Activated T-cell treated with anti-CD3 and anti-CD28 coated beads, Interleukin-2, amount 50 U/mL, for 4 hours (primary cell): ENCODE measurements around the gene RNF148. TPM values are rescaled to one million over a fixed set of nuclear protein-coding genes. Genes with fewer than 3 reads are reported as not detected.
"Not testable (repeated sequence)": the region's sequence is repeated elsewhere in the genome, so short reads cannot be mapped to it uniquely, and the experiment has no call there.

ENCODE experiments used
- ATAC-seq, 2 donors: fragments of 200-7000 bp; cut with Tn5 transposase; one replicate each; pipeline ENCODE4 v1.10.0; 2021
- DNase-seq: peaks from one replicate; pipeline ENCODE4 v3.0.0-alpha.2; 2020
- H3K27me3 Mint-ChIP-seq: one replicate; pipeline ENCODE4 v1.8.0; 2021; ENCODE audit warnings: low read depth, mixed read lengths
- H3K36me3 Mint-ChIP-seq: one replicate; pipeline ENCODE4 v1.8.0; 2022; ENCODE audit warnings: mixed read lengths; ENCODE audit not compliant: insufficient read depth
- H3K4me1 Mint-ChIP-seq: one replicate; pipeline ENCODE4 v1.8.0; 2021; ENCODE audit warnings: low read depth, mixed read lengths
- H3K4me3 Mint-ChIP-seq: one replicate; pipeline ENCODE4 v1.8.0; 2021; ENCODE audit warnings: mild to moderate bottlenecking, moderate library complexity, mixed read lengths
- H3K9me3 Mint-ChIP-seq: one replicate; pipeline ENCODE4 v1.8.0; 2021; ENCODE audit warnings: mixed read lengths
- total RNA-seq, 3 donors: library from RNA; stranded (reverse); gene quantifications; one replicate each; pipeline ENCODE4 v1.2.1, GENCODE V29; 2021

The RNF148 gene
- total RNA-seq, 3 donors from 2014 or later = not detected

DNA sequence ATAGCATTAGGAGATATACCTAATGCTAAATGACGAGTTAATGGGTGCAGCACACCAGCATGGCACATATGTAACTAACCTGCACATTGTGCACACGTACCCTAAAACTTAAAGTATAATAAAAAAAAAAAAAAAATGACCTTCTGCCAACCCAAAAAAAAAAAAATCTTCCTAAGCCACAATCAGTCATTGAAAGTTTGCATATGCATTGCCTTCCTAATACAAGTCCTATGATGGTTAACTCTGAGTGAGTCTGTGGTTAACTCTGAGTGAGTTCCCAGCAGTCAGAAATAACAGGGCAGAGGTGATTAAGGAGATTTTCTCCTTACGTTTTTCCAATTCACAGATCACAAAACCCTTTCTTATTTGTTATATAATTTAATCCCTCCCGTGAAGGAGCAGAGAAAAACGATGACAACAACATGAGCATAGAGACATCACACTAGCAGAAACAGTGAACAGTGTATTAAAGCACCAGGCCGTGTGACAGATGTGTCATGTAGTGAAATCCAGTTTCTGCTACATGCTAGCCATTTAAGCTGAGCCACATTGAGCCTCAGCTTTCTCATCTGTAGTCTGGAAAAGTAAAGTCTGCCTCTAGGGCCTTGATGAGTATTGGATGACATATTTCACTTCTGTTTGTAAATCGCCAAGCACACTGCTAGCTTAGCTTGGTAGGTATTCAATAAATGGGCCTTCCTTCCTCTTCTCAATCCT lies 7.4 kb upstream of the RNF148 start:
- no peak for DNase-seq
- H3K4me3 Mint-ChIP-seq = no peak overlapping the region
- no peak for ATAC-seq
- H3K9me3 Mint-ChIP-seq = peaks cover 4% of the 10 kb centered on the region
- no peaks in the 10 kb centered on the region for H3K27me3 Mint-ChIP-seq
- no peaks in the 10 kb centered on the region for H3K36me3 Mint-ChIP-seq
- H3K4me1 Mint-ChIP-seq = no peaks in the 10 kb centered on the region

DNA sequence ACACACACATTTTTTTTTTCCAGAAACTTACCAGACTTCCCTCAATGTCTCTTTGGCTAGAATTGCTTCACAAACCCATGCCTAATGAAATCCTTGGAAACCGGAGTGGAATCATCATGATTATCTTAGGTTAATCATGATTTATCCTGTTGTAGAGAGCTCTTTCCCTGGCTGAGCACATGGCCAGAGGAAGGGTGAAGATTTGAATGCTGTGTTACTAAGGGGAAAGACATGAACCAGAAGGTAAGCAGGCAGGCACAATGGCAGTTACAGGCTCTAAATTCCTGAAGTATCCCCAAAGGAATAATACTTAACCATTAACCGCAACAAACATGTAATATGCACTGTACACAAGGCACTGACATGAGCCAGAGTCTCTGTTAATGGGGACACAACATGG lies 4.1 kb upstream of the RNF148 start:
- Mint-ChIP-seq H3K9me3 (peaks cover 11% of the 10 kb centered on the region), H3K4me3 (no peak overlapping the region), H3K27me3 (no peaks in the 10 kb centered on the region), H3K4me1 (no peaks in the 10 kb centered on the region), H3K36me3 (no peaks in the 10 kb centered on the region)
- DNase-seq (no peak), ATAC-seq (no peak)

DNA sequence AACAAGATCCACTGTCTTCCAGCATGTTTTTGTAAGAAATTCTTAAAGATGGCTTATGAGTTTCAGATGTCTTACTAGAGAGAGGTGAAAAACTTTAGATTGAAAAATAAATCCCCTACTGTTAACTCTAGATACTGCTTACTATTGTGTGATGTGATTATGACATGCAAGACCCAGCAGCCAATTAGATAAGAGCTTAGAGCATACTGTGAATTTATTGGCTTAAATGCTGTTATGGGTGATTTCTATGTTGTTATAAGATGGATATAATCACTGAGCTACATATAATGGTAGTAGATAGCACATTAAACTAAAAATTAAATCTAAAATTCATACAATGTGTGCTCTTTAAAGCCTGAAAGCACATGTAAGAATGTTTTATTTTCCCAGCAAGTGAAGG lies 3.7 kb downstream of the RNF148 start, which contains the start of gene RNF133:
RNF133 (minus strand) TSS at position 101 of the 400 bp plus-strand sequence. CDS start 199 bp downstream, outside the sequence.
- peaks cover 10% of the 10 kb centered on the region for H3K9me3 Mint-ChIP-seq
- no peak for ATAC-seq

DNA sequence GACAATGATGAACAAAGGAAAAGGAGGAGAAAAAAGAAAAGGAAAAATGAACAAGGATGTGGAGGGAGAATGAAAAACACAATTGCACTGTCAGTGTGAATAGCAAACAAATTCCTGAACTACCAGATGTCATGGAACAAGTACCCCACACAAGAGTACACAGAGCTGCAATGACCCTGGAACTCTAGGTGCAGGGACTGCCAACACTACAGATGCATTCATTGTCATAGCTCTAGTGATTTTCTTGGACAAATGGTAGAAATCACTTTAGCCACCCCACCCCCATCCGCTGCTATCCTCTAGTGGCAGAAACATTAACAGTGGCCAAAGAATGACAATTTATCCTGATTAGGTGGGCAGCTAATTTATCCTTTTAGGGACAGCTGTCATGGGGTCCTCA lies 6.9 kb downstream of the RNF148 start:
- H3K27me3 Mint-ChIP-seq = no peaks in the 10 kb centered on the region
- DNase-seq = no peak
- ATAC-seq = no peak
- peaks cover 16% of the 10 kb centered on the region for H3K9me3 Mint-ChIP-seq
- no peaks in the 10 kb centered on the region for H3K36me3 Mint-ChIP-seq
- H3K4me1 Mint-ChIP-seq = no peaks in the 10 kb centered on the region
- H3K4me3 Mint-ChIP-seq = no peak overlapping the region

More for the DNA sequence above, 3.7 kb downstream of the RNF148 start, which contains the start of gene RNF133:
- H3K4me3 Mint-ChIP-seq = no peak within 1 kb of the TSS
- H3K36me3 Mint-ChIP-seq = no peaks in the 10 kb centered on the region
- no peaks in the 10 kb centered on the region for H3K27me3 Mint-ChIP-seq
- no peak for DNase-seq
- H3K4me1 Mint-ChIP-seq = no peaks in the 10 kb centered on the region

DNA sequence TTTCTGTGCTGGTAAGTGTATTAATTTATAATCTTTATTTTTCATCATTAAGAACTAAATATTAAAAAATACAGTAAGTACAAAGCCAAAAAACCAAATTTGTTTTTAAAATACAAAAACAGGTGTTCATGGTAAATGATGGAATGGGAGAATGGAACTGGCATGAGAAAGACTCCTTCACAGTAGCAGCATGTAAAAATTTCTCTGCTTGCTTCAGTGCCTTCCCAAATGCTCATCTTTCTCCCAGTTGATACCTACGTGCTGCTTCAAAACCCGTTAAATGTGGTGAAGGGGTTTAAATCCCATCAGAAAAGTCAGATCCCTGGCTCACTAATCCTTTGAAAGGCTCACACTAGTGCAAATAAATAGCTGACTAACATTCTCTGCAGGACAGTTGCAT lies 8.0 kb downstream of the RNF148 start:
- Mint-ChIP-seq H3K4me1 (no peaks in the 10 kb centered on the region), H3K36me3 (no peaks in the 10 kb centered on the region), H3K9me3 (peaks cover 16% of the 10 kb centered on the region), H3K4me3 (no peak overlapping the region), H3K27me3 (no peaks in the 10 kb centered on the region)
- no peak for ATAC-seq
- DNase-seq = no peak

DNA sequence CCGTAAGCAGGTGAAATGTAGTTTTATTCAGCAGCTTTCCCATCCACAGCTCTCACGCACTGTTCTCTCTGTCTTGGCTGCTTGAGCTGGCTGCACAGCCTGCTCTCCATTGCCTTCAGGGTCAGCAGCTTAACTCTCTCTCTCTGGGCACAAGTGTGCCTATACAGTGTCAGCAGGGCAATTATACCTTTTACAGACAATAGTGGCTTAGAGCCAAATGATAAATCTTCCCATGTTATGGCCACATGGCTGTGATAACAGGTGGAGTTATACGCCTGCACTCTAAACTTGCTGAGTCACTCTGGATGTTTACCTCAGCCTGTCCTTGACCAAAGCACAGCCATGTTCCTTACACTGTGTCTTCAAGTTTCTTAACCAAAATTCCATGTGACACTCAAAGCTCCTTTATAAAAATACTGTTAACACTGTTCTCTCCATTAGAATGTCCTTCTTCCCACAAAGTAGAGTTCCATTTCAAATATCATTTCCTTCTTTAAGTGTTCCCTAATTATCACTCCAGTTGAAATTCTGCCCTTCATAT lies 9.9 kb downstream of the RNF148 start:
- H3K4me1 Mint-ChIP-seq = no peaks in the 10 kb centered on the region
- ATAC-seq (no peak), DNase-seq (no peak)
- H3K9me3 Mint-ChIP-seq = peaks cover 16% of the 10 kb centered on the region
- H3K36me3 Mint-ChIP-seq = no peaks in the 10 kb centered on the region
- no peak overlapping the region for H3K4me3 Mint-ChIP-seq
- H3K27me3 Mint-ChIP-seq = no peaks in the 10 kb centered on the region

DNA sequence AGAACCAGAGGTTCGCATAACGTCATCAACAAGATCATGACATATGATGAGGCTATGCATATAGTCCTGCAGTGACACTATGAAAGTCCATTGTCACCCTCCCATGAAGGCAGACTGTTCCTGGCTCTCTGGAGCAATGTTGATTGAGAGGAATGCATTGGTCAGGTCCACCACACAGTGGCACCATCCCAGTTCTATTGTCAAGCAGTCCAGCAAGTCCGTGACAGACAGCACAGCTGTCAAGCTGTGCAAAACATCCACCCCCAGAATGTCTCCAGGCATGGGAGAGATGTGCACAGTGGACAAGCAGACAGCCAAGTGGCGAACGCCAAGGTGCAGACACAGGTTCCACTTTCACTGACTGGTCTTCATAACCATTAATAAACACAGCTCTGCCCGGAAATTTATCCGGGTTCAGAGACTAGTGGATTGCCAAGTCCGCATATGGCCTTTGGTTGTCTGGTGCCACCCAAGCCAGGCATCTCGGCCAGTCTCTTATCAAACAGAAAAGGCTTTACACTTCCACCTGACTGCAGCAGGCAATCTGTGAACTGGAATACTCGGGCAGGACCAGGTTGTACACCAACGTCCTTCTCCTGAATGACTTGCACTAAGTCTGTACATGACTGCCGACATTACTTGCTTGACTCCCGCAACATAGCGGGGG lies 11.0 kb downstream of the RNF148 start:
- no peak overlapping the region for H3K4me3 Mint-ChIP-seq
- ATAC-seq (no peak), DNase-seq (no peak)
- no peaks in the 10 kb centered on the region for H3K4me1 Mint-ChIP-seq
- no peaks in the 10 kb centered on the region for H3K36me3 Mint-ChIP-seq
- H3K27me3 Mint-ChIP-seq = no peaks in the 10 kb centered on the region
- peaks cover 16% of the 10 kb centered on the region for H3K9me3 Mint-ChIP-seq

DNA sequence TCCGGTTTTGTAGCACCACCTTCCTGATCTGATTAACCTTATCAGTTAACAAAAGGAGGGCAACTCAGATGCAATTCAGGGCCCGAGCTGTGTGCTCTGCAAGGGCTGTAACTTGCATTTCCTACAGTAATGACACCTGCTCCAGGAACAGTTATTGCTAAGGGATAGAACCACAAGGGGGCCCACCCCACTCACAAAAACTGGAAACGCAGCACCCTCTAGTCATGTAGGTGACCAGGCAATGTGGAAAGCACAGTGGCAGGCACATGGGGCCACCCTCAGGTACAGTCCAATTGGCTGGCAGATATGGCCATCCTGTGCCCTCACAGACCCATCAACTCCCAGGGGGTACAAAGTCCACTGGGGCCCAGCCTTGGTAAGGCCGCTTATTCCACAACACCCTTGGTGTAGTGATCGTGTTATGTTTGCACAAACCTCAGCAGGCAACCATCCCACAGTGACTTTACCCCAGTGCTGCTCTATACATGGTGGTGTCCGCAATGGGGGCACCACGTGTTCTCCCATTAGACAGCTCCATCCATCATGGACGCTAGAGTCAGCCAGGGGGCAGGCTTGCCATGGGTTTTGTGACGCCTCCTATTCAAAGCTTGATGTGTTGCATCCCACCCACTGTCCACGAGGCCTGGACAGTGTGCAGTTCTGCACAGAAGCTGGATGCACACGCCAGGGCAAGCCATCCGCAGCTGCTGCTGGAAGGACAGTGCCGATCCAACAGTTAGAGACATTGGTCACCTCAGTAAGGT lies 13.2 kb downstream of the RNF148 start:
- ATAC-seq (peak in 1 of 2 donors; percentile 18), DNase-seq (no peak)
- Mint-ChIP-seq H3K4me1 (no peaks in the 10 kb centered on the region), H3K27me3 (no peaks in the 10 kb centered on the region), H3K9me3 (peaks cover 16% of the 10 kb centered on the region), H3K36me3 (no peaks in the 10 kb centered on the region), H3K4me3 (no peak overlapping the region)

DNA sequence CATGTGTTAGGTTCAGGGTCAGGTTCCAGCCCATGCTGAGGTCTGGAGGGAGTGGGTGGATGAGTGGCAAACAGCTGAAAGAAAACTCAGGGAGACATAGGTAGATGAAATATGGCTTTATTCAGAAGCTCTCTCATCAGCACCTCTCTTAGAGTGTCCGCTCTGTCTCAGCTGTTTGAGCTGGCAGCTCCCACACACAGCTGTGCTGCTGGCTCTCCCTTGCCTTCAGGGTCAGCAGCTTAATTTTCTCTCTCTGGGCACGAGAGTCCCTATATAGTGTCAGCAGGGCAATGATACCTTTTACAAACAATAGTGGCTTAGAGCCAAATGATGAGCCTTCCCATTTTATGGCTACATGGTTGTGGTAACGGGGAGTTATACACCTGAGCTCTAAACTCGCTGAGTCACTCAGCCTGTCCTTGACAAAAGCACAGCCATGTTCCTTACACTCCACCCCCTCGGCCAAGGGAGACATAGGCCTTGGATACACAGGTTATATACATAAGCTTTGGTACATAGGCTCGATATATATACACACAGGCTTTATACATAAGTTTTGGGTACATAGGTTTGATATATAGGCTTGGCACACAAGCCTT lies 14.2 kb downstream of the RNF148 start:
- ATAC-seq (no peak), DNase-seq (no peak)
- no peaks in the 10 kb centered on the region for H3K27me3 Mint-ChIP-seq
- H3K36me3 Mint-ChIP-seq = no peaks in the 10 kb centered on the region
- peaks cover 10% of the 10 kb centered on the region for H3K9me3 Mint-ChIP-seq
- no peak overlapping the region for H3K4me3 Mint-ChIP-seq
- no peaks in the 10 kb centered on the region for H3K4me1 Mint-ChIP-seq

DNA sequence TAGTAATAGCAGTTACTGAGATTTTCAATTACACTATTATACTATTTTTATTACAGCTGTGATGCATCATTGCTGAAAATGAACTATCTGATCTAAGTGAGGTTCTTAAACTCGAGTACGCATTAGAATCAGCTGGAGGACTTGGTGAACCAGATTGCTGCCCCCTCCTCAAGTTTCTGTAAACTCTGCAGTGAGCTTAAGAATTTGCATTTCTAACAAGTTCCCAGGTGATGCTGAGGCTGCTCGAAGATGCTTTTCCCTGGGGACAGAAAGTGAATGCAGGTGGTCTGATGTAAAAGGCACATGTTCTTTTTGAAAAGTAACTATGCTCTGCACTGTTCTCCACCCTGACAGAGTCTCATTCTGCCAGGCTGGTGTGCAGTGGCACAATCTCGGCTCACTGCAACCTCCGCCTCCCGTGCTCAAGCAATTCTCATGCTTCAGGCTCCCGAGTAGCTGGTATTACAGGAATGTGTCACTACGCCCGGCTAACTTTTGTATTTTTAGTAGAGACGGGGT lies 16.3 kb downstream of the RNF148 start:
- no peaks in the 10 kb centered on the region for H3K4me1 Mint-ChIP-seq
- no peaks in the 10 kb centered on the region for H3K36me3 Mint-ChIP-seq
- H3K4me3 Mint-ChIP-seq = no peak overlapping the region
- H3K9me3 Mint-ChIP-seq = peaks cover 3% of the 10 kb centered on the region
- DNase-seq (no peak), ATAC-seq (no peak)
- H3K27me3 Mint-ChIP-seq = no peaks in the 10 kb centered on the region

DNA sequence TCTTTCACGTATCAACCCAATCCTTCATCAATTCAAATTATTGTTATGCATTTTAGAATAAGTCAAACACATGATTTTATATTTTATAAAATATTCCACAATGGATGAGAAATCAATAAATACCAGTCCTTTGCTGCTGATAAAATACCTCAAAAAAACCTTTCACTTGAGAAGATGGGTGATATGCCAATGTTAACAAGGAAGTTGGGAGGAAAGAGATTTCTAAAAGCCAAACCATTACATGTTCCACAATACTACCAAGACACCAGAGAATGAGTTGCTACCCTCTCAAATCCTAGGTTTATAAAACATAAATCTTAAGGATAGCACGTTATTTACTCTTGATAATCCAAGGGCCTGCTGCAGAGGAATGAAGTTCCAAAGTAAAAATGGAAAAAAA lies 18.2 kb downstream of the RNF148 start:
- H3K9me3 Mint-ChIP-seq = peaks cover 2% of the 10 kb centered on the region
- H3K36me3 Mint-ChIP-seq = no peaks in the 10 kb centered on the region
- H3K4me1 Mint-ChIP-seq = no peaks in the 10 kb centered on the region
- ATAC-seq (no peak), DNase-seq (no peak)
- H3K27me3 Mint-ChIP-seq = no peaks in the 10 kb centered on the region
- H3K4me3 Mint-ChIP-seq = no peak overlapping the region

DNA sequence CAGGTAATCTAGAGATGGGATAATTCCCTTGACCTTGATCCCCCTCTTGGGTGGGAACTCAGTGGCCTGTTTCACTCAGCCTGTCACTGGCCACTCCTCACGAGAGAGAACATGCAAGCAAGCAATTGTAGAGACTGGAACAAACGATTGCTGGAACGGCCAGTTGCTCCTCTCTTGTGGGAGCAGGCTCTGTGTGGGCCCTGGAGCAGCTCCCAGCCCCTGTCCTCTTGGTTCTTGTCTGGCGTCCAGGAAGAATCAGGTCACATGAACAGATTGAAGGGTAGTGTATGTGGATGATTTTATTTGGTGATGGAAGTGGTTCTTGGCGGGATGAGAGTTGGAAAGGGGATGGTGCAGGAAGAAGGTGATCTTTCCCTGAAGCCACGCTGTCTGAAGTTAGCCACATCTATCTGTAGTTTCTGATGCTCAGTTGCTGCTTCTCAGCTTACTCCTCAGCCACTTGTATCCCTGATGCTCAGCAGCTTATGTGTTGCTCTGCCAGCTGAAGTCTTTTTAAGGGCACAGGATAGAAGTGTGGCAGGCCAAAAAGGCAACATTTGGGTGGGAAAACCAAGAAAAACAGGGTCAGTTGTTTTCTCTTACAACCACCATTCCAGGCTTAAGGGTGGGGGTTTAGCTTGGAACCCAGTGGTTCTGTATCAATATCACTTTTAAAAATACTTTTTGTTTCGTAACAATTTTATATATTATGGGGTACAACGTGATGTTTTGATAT lies 19.7 kb downstream of the RNF148 start:
- DNase-seq (no peak), ATAC-seq (no peak)
- Mint-ChIP-seq H3K4me3 (no peak overlapping the region), H3K36me3 (no peaks in the 10 kb centered on the region), H3K27me3 (no peaks in the 10 kb centered on the region), H3K9me3 (peaks cover 4% of the 10 kb centered on the region), H3K4me1 (no peaks in the 10 kb centered on the region)

DNA sequence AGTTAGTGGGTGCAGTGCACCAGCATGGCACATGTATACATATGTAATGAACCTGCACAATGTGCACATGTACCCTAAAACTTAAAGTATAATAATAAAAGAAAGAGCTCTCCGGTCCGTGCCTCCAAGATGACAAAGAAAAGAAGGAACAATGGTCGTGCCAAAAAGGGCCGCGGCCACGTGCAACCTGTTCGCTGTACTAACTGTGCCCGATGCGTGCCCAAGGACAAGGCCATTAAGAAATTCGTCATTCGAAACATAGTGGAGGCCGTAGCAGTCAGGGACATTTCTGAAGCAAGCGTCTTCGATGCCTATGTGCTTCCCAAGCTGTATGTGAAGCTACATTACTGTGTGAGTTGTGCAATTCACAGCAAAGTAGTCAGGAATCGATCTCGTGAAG lies 21.5 kb downstream of the RNF148 start:
- not testable (repeated sequence) for H3K4me3 Mint-ChIP-seq, H3K36me3 Mint-ChIP-seq

More for the DNA sequence above, 21.5 kb downstream of the RNF148 start:
- not testable (repeated sequence) for DNase-seq, ATAC-seq, H3K4me1 Mint-ChIP-seq, H3K27me3 Mint-ChIP-seq, H3K9me3 Mint-ChIP-seq
